NCI-H2029 treated with DMSO at 0.1 percent for 48 hours (cell line): Measurements from ENCODE around the gene RMDN2.

Source experiments
- DNase-seq: peaks from one replicate; lab custom pipeline; 2025; lab: John Stamatoyannopoulos, UW

The RMDN2 gene

GRCh38 chr2:37925063-37925897 lies at the start of gene RMDN2:
Gene RMDN2, plus strand, starts transcription at chr2:37925287. Its CDS starts 3,991 bp downstream, at chr2:37929278.
- peak; percentile 29 for DNase-seq

- no peak for DNase-seq
Measured at GRCh38 chr2:37875403-37875906, 49.6 kb upstream of the RMDN2 start.

GRCh38 chr2:37876227-37876626 lies 48.9 kb upstream of the RMDN2 start:
- no peak for DNase-seq

GRCh38 chr2:37877457-37878315 lies 47.4 kb upstream of the RMDN2 start:
- DNase-seq: peak; percentile 74

GRCh38 chr2:37878536-37878935 lies 46.6 kb upstream of the RMDN2 start:
- DNase-seq: no peak

GRCh38 chr2:37880551-37880950 lies 44.5 kb upstream of the RMDN2 start:
- no peak for DNase-seq

- no peak for DNase-seq
Measured at GRCh38 chr2:37881397-37881796, 43.7 kb upstream of the RMDN2 start.

- no peak for DNase-seq
Measured at GRCh38 chr2:37882036-37882435, 43.1 kb upstream of the RMDN2 start.

- no peak for DNase-seq
Measured at GRCh38 chr2:37883518-37883917, 41.6 kb upstream of the RMDN2 start.

GRCh38 chr2:37885329-37885993 lies 39.6 kb upstream of the RMDN2 start:
- DNase-seq: no peak

- no peak for DNase-seq
Measured at GRCh38 chr2:37886745-37887144, 38.3 kb upstream of the RMDN2 start.

GRCh38 chr2:37887286-37887685 lies 37.8 kb upstream of the RMDN2 start:
- DNase-seq: no peak

GRCh38 chr2:37890893-37891495 lies 34.1 kb upstream of the RMDN2 start:
- peak; percentile 36 for DNase-seq

- DNase-seq: no peak
Measured at GRCh38 chr2:37891846-37892435, 33.1 kb upstream of the RMDN2 start.

GRCh38 chr2:37892436-37893114 lies 32.5 kb upstream of the RMDN2 start:
- no peak for DNase-seq

GRCh38 chr2:37893327-37893726 lies 31.8 kb upstream of the RMDN2 start:
- DNase-seq: no peak

- no peak for DNase-seq
Measured at GRCh38 chr2:37894047-37894446, 31.0 kb upstream of the RMDN2 start.

GRCh38 chr2:37894601-37895000 lies 30.5 kb upstream of the RMDN2 start:
- DNase-seq: no peak

GRCh38 chr2:37895140-37895539 lies 29.9 kb upstream of the RMDN2 start:
- no peak for DNase-seq

GRCh38 chr2:37896319-37896718 lies 28.8 kb upstream of the RMDN2 start:
- DNase-seq: no peak

- DNase-seq: no peak
Measured at GRCh38 chr2:37897511-37897910, 27.6 kb upstream of the RMDN2 start.
